ENCODE results near the gene LYPD6B.

The LYPD6B gene

DNA sequence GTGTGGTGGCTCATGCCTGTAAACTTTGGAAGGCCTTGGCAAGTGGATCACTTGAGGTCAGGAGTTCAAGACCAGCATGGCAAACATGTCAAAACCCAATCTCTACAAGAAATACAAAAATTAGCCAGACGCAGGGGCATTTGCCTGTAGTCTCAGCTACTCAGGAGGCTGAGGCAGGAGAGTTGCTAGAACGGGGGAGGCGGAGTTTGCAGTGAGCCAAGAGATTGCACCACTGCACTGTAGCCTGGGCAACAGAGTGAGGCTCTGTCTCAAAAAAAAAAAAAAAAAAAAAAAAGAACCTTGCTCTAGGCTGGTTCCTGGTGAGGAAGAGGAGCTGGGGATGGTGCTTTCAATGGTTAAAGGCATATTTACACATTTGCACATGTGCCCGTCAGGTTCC, 129.4 kb downstream of the LYPD6B start:
- Histone ChIP-seq H3K9me3 (ENCODE audit: control insufficient read depth, low read length) (peaks cover 7% of the 10 kb centered on the region), H3K4me3 (ENCODE audit: low read length) (no peak overlapping the region)
- DNase-seq (ENCODE audit: low read depth), result no peak

DNA sequence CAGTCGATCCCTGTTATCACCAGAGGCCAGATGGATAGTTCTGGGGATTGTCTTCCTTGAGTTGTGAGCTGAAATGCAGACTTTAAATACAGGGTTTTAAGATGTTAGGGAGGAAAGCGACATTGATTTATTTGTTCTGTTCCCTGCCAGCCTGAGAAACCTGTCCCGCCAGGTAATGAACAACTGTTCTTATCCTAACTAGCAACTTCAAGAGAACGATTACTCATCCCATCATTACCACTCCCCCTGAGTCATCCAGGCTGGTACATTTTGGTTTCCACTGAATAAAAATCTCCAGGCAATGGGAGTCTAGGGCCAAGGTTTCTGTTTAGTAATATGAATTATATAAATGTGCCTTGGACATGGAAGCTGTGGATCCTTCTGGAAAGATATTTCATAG, 131.2 kb downstream of the LYPD6B start:
- Histone ChIP-seq H3K9me3 (ENCODE audit: control insufficient read depth, low read length) (peaks cover 3% of the 10 kb centered on the region), H3K4me1 (ENCODE audit: control insufficient read depth, insufficient read depth, low read length) (no peaks in the 10 kb centered on the region), H3K9ac (ENCODE audit: low read length) (no peak overlapping the region), H3K27me3 (replicated peaks; ENCODE audit: control insufficient read depth, insufficient read depth, low read length) (peaks cover 8% of the 10 kb centered on the region), H3K36me3 (ENCODE audit: control insufficient read depth, insufficient read depth, low read length, severe bottlenecking) (no peaks in the 10 kb centered on the region), H3K4me3 (ENCODE audit: low read length) (no peak overlapping the region)
- peak; percentile 36 for DNase-seq (ENCODE audit: low read depth)

More for the DNA sequence above, 129.4 kb downstream of the LYPD6B start:
- Histone ChIP-seq H3K27me3 (replicated peaks; ENCODE audit: control insufficient read depth, insufficient read depth, low read length) (peaks cover 8% of the 10 kb centered on the region), H3K4me1 (ENCODE audit: control insufficient read depth, insufficient read depth, low read length) (no peaks in the 10 kb centered on the region), H3K36me3 (ENCODE audit: control insufficient read depth, insufficient read depth, low read length, severe bottlenecking) (no peaks in the 10 kb centered on the region), H3K9ac (ENCODE audit: low read length) (no peak overlapping the region)

DNA sequence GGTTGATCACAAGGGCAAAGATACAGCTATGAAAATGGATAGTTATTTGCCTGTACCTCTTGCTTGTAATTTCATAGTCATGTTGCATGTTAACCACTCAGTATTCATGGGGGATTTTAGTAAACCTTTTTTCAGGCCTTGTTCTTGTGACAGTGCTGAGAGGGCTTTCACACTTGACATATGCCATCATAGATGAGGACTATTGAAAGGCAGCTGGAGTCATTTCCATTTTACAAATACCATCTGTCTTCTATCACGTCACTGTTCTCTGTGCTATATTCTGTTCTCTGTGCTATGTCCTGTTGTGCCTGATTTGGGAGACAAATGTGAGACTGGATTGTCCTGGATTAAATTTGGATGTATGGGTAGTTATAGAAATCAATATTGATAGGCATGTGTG, 131.7 kb downstream of the LYPD6B start:
- no peak overlapping the region for H3K4me3 ChIP-seq (ENCODE audit: low read length)
- peaks cover 8% of the 10 kb centered on the region for H3K27me3 ChIP-seq (replicated peaks; ENCODE audit: control insufficient read depth, insufficient read depth, low read length)
- no peaks in the 10 kb centered on the region for H3K4me1 ChIP-seq (ENCODE audit: control insufficient read depth, insufficient read depth, low read length)
- no peak for DNase-seq (ENCODE audit: low read depth)
- H3K9me3 ChIP-seq (ENCODE audit: control insufficient read depth, low read length), result no peaks in the 10 kb centered on the region
- H3K36me3 ChIP-seq (ENCODE audit: control insufficient read depth, insufficient read depth, low read length, severe bottlenecking), result no peaks in the 10 kb centered on the region
- no peak overlapping the region for H3K9ac ChIP-seq (ENCODE audit: low read length)

DNA sequence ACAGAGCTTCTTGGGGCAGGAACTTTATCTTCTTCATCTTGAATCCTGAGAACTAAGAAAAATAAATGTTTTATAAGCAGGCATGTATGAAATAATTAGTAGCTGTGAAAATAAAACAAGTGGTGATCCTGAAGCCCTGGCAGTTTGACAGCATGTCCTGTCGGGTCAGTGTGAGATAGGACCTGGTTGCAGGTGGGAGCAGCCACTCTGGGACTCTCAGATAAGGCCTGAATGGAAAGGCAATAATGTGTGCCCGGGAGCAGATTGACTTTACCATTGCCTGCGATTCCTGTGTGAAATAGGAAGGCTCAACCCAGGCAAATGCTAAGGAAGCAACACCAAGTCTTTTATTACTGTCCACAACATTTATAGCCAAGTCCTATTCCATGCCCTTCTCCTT, 132.4 kb downstream of the LYPD6B start:
- Histone ChIP-seq H3K4me3 (ENCODE audit: low read length) (no peak overlapping the region), H3K9me3 (ENCODE audit: control insufficient read depth, low read length) (no peaks in the 10 kb centered on the region), H3K36me3 (ENCODE audit: control insufficient read depth, insufficient read depth, low read length, severe bottlenecking) (no peaks in the 10 kb centered on the region), H3K9ac (ENCODE audit: low read length) (no peak overlapping the region), H3K4me1 (ENCODE audit: control insufficient read depth, insufficient read depth, low read length) (no peaks in the 10 kb centered on the region), H3K27me3 (replicated peaks; ENCODE audit: control insufficient read depth, insufficient read depth, low read length) (peaks cover 8% of the 10 kb centered on the region)
- no peak for DNase-seq (ENCODE audit: low read depth)

DNA sequence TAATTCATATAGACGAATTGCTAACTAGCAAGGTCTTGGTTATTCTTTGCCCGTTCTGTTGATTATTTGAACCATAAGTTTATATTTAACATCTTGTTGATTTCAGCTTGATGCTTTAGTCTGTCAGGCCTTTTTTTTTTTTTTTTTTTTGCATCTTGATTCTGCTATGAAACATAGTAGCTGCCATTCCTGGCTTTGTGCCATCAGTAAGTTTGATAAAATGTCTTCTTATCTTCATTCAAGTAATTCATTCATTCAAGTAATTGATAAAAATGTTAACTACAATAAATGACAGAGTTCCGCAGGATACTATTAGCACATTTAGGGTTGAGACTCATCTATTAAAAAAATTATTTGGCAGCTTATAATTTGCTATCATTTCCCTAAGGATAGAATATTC, 134.7 kb downstream of the LYPD6B start:
- no peaks in the 10 kb centered on the region for H3K4me1 ChIP-seq (ENCODE audit: control insufficient read depth, insufficient read depth, low read length)
- H3K9ac ChIP-seq (ENCODE audit: low read length), result no peak overlapping the region
- DNase-seq (ENCODE audit: low read depth), result no peak
- no peak overlapping the region for H3K4me3 ChIP-seq (ENCODE audit: low read length)
- H3K27me3 ChIP-seq (replicated peaks; ENCODE audit: control insufficient read depth, insufficient read depth, low read length), result peaks cover 4% of the 10 kb centered on the region
- no peaks in the 10 kb centered on the region for H3K9me3 ChIP-seq (ENCODE audit: control insufficient read depth, low read length)
- H3K36me3 ChIP-seq (ENCODE audit: control insufficient read depth, insufficient read depth, low read length, severe bottlenecking), result no peaks in the 10 kb centered on the region

DNA sequence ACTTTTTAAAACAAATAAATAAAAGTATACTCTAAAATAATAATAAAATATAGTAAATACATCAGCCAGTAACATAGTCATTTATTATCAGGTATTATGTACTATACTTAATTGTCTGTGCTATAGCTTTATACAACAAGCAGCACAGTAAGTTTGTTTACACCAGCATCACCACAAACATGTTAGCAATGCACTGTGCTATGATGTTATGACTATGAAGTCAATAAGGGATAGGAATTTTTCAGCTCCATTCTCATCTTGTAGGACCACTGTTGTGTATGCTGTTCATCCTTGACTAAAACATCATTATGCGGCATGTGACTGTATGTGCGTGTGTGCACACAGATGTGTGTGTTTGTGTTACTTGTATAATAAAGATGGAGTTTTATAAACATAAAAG, 137.5 kb downstream of the LYPD6B start:
- Histone ChIP-seq H3K36me3 (ENCODE audit: control insufficient read depth, insufficient read depth, low read length, severe bottlenecking) (no peaks in the 10 kb centered on the region), H3K4me1 (ENCODE audit: control insufficient read depth, insufficient read depth, low read length) (no peaks in the 10 kb centered on the region), H3K4me3 (ENCODE audit: low read length) (no peak overlapping the region), H3K27me3 (replicated peaks; ENCODE audit: control insufficient read depth, insufficient read depth, low read length) (no peaks in the 10 kb centered on the region), H3K9me3 (ENCODE audit: control insufficient read depth, low read length) (no peaks in the 10 kb centered on the region), H3K9ac (ENCODE audit: low read length) (no peak overlapping the region)
- peak; percentile 28 for DNase-seq (ENCODE audit: low read depth)

DNA sequence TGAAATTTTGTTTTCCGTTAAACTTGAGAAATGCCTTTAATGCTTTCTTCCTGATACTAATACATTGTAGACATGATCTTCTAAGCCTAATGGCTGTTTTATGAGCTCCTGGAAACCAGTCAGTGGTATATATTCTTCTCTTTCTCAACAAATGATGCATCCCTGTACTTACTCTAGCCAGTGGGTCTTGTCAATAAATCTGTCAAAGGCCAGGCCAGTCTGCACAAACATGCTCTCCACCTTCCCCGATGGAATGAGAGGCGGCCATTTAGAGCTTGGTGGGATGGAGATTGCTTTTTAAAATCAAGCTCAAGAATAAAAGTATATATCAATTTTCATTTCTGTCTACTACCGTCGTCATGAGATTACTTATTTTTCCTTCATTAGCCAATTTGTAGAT, 140.1 kb downstream of the LYPD6B start:
- no peak for DNase-seq (ENCODE audit: low read depth)
- Histone ChIP-seq H3K4me1 (ENCODE audit: control insufficient read depth, insufficient read depth, low read length) (no peaks in the 10 kb centered on the region), H3K4me3 (ENCODE audit: low read length) (no peak overlapping the region), H3K27me3 (replicated peaks; ENCODE audit: control insufficient read depth, insufficient read depth, low read length) (no peaks in the 10 kb centered on the region), H3K9ac (ENCODE audit: low read length) (no peak overlapping the region), H3K36me3 (ENCODE audit: control insufficient read depth, insufficient read depth, low read length, severe bottlenecking) (no peaks in the 10 kb centered on the region), H3K9me3 (ENCODE audit: control insufficient read depth, low read length) (no peaks in the 10 kb centered on the region)

DNA sequence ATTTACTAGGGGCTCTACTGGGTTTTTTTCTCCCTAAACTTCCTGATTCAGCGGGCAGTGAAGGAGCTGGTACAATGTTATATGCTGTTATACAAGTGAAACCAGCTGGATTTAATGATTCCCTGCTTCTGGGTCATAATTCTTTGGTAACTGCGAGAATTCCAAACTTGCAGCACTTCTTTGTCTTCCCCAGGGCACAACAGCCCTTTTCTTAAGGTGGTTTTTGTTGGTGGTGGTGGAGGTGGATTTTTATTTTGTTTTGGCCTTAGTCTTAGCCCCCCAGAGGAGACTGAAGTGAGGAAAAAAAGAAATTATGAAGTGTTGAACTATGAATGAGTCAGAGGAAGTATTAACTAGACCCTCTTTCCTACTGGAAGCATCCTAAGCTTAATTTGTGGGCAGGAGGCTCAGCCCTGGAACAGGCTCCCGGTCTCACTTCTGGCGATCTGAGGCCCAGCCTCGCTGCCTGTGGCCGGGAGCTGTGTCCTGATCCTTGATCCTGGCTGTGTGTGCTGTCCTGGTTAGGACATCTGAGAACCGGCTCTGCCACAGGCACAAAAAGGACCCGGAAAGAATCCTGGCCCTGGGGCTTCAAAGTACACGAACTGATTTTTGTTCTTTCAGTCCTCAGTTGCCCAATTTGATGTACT, 141.9 kb downstream of the LYPD6B start:
- Histone ChIP-seq H3K27me3 (replicated peaks; ENCODE audit: control insufficient read depth, insufficient read depth, low read length) (no peaks in the 10 kb centered on the region), H3K9ac (ENCODE audit: low read length) (no peak overlapping the region), H3K4me1 (ENCODE audit: control insufficient read depth, insufficient read depth, low read length) (no peaks in the 10 kb centered on the region), H3K9me3 (ENCODE audit: control insufficient read depth, low read length) (no peaks in the 10 kb centered on the region), H3K4me3 (ENCODE audit: low read length) (no peak overlapping the region), H3K36me3 (ENCODE audit: control insufficient read depth, insufficient read depth, low read length, severe bottlenecking) (no peaks in the 10 kb centered on the region)
- DNase-seq (ENCODE audit: low read depth), result peak; percentile 45

DNA sequence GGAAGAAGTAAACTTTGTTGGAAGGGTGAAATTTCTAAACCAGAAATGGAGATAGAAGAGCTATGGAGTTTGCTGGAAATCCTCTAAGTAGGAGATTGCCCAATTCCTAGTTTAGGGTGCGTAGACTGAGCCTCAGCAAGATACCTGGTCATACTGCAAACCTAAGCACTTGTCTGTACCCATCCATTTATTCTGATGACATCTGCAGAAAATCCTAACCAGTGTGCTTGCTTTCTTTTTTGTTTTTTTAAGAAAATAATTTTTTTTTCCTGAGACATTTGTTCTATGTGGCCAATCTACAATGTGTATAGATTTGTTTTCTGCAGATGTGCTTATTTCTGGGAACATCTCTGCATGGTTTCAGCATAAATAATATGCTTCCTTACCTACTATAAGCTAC, 144.7 kb downstream of the LYPD6B start:
- Histone ChIP-seq H3K9me3 (ENCODE audit: control insufficient read depth, low read length) (no peaks in the 10 kb centered on the region), H3K4me3 (ENCODE audit: low read length) (no peak overlapping the region), H3K9ac (ENCODE audit: low read length) (no peak overlapping the region), H3K27me3 (replicated peaks; ENCODE audit: control insufficient read depth, insufficient read depth, low read length) (no peaks in the 10 kb centered on the region), H3K4me1 (ENCODE audit: control insufficient read depth, insufficient read depth, low read length) (no peaks in the 10 kb centered on the region), H3K36me3 (ENCODE audit: control insufficient read depth, insufficient read depth, low read length, severe bottlenecking) (no peaks in the 10 kb centered on the region)
- DNase-seq (ENCODE audit: low read depth), result no peak

DNA sequence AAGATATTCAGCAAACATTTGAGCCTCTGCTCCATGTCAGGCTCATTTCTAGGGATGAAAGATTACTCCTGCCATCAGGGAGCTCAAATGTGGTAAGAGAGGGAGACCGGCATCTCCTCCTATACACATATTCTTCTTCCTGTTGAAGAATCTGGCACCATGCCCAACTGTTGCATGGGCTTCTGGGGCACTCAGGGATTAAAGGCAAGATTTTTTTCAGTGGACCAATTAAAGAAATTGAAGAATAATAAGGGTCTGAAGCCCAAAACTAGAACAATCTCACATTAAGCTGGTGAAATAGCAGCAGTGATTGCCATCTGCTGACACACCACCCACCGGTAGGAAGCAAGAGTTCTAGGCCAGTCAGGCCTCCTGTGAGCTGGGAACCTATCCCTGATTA, 146.5 kb downstream of the LYPD6B start:
- no peak for DNase-seq (ENCODE audit: low read depth)
- H3K4me3 ChIP-seq (ENCODE audit: low read length), result no peak overlapping the region
- H3K36me3 ChIP-seq (ENCODE audit: control insufficient read depth, insufficient read depth, low read length, severe bottlenecking), result no peaks in the 10 kb centered on the region
- H3K27me3 ChIP-seq (replicated peaks; ENCODE audit: control insufficient read depth, insufficient read depth, low read length), result no peaks in the 10 kb centered on the region
- H3K9me3 ChIP-seq (ENCODE audit: control insufficient read depth, low read length), result no peaks in the 10 kb centered on the region
- no peaks in the 10 kb centered on the region for H3K4me1 ChIP-seq (ENCODE audit: control insufficient read depth, insufficient read depth, low read length)
- H3K9ac ChIP-seq (ENCODE audit: low read length), result no peak overlapping the region

DNA sequence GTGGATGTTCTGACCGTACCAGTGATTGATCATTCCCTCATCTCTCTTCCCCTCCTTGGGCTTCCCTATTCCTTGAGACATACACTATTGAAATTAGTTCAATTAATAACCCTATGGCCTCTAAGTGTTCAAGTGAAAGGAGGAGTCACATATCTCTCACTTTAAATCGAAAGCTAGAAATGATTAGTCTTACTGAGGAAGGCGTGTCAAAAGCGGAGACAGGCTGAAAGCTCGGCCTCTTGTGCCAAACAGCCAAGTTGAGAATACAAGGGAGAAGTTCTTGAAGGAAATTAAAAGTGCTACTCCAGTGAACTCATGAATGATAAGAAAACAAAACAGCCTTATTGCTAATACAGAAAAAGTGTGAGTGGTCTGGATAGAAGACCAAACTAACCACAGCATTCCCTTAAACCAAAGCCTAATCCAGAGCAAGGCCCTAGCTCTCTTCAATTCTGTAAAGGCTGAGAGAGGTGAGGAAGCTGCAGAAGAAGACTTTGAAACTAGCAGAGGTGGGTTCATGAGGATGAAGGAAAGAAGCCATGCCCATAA, 147.5 kb downstream of the LYPD6B start:
- no peak overlapping the region for H3K4me3 ChIP-seq (ENCODE audit: low read length)
- DNase-seq (ENCODE audit: low read depth), result no peak

DNA sequence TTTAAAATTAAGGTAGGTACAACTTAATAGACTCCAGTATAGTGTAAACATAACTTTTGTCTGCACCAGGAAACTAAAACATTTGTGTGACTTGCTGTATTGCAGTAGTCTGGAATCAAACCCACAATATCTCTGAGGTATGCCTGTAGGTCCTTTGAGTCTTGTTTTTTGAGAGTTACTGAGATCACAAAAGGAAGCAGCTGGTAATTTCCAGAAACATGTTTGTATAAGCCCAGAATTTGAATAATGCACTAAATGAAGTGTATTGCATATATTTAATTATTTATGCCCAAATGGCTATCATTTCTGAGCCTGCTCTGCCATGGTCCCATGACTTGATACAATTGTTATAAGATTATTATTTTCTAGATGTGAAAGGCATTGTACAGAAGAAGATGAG, 148.6 kb downstream of the LYPD6B start:
- Histone ChIP-seq H3K4me1 (ENCODE audit: control insufficient read depth, insufficient read depth, low read length) (no peaks in the 10 kb centered on the region), H3K9me3 (ENCODE audit: control insufficient read depth, low read length) (no peaks in the 10 kb centered on the region), H3K4me3 (ENCODE audit: low read length) (no peak overlapping the region), H3K27me3 (replicated peaks; ENCODE audit: control insufficient read depth, insufficient read depth, low read length) (no peaks in the 10 kb centered on the region), H3K36me3 (ENCODE audit: control insufficient read depth, insufficient read depth, low read length, severe bottlenecking) (no peaks in the 10 kb centered on the region), H3K9ac (ENCODE audit: low read length) (no peak overlapping the region)
- DNase-seq (ENCODE audit: low read depth), result no peak

More for the DNA sequence above, 147.5 kb downstream of the LYPD6B start:
- Histone ChIP-seq H3K4me1 (ENCODE audit: control insufficient read depth, insufficient read depth, low read length) (no peaks in the 10 kb centered on the region), H3K9me3 (ENCODE audit: control insufficient read depth, low read length) (no peaks in the 10 kb centered on the region), H3K27me3 (replicated peaks; ENCODE audit: control insufficient read depth, insufficient read depth, low read length) (no peaks in the 10 kb centered on the region), H3K9ac (ENCODE audit: low read length) (no peak overlapping the region), H3K36me3 (ENCODE audit: control insufficient read depth, insufficient read depth, low read length, severe bottlenecking) (no peaks in the 10 kb centered on the region)
